Measurements from ENCODE around the gene FERMT1.
"Not testable (repeated sequence)": the region's sequence is repeated elsewhere in the genome, so short reads cannot be mapped to it uniquely, and the experiment has no call there.

FERMT1 gene

DNA sequence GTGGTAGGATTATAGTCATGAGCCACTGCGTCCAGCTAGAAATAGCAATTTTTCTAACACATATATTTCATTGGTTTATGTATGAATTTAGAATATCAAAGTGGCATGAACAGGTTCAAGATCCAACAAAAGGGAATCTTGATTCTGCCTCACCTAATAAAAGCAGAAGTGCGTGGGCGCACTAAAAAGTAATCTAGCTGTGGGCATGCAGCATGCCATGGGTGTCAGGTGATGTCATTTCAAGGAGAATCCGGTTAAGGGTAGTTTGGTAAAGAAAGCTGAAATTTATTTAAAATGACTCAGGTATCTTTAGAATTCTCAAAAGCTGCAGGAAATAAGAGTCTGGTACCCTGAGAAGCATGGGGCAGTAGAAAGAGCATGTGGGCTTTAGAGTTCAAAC lies 86.6 kb downstream of the FERMT1 start:
- DNase-seq, result no peak

DNA sequence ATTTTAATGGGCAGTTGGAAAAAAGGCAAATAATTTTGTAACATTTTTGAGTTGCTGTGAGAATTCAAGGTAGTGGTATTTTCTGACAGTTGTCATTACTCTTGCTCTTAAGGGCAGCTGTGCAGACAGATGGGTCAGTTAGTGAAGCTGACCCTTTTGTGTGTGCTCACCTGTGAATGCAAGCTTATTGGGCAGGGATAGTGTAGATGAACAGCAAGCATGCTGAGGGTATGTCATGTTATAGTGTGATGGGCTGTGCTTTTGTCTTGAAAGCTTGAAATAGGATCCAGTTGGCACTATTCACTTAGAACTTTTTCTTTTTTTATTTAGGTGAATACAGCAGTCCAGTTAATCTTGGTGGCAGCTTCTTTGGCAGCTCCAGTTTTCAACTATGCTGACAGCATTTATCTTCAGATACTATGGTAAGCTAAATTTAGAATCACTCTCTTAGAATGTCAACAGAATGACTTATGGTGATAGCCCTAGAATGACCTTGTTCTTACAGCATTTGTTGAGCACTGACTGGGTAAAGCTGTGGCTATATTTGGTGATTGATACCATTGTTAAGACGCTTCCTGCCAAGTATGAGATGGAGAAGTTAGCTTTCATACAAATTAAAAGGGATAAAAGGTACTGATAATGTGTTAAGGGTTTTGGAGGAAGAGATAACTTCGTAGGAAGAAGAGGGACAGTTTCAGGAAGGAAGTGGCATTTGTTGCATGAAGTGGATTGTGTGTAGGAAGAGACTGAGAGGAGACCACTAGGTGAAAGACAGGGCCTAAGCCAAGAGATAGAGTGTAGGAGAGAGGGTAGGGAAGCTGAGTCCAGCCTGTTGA lies 88.5 kb downstream of the FERMT1 start:
- no peak for DNase-seq

DNA sequence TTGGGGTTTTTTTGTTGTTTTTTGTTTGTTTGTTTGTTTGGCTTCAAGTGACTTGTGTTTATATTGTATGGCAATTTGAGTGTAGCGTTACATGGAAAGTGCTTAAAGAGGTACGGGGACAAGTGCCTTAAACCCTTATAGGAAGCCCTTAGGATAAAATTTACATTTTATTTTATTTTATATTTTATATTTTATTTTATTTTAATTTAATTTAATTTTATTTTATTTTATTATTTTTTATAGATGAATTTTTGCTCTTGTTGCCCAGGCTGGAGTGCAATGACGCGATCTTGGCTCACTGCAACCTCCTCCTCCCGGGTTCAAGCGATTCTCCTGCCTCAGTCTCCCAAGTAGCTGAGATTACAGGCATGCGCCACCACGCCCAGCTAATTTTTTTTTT lies 89.9 kb downstream of the FERMT1 start:
- not testable (repeated sequence) for DNase-seq

DNA sequence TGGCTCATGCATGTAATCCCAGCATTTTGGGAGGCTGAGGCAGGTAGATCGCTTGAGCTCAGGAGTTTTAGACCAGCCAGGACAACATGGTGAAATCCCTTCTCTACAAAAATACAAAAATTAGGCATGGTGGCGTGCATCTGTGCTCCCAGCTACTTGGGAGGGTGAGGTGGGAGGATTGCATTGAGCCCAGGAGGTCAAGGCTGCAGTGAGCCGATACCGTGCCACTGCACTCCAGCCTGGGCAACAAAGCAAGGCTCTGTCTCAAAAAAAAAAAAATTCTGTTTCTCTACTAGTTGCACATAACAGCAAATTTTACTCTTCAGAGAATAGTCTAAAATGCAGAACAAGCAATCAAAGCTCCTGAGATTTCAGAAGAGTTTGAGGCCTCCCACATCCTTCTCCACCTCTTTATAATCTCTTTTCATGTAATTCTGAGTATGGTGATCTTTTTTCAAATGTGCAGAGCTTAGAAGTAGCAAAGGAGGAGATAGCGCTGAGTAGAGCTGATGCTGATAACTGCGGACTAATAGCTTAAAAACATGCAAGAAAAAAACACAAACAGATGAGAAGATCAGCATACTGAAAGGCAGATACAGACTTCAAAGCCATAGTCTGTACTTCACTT lies 92.3 kb downstream of the FERMT1 start:
- DNase-seq, result no peak

DNA sequence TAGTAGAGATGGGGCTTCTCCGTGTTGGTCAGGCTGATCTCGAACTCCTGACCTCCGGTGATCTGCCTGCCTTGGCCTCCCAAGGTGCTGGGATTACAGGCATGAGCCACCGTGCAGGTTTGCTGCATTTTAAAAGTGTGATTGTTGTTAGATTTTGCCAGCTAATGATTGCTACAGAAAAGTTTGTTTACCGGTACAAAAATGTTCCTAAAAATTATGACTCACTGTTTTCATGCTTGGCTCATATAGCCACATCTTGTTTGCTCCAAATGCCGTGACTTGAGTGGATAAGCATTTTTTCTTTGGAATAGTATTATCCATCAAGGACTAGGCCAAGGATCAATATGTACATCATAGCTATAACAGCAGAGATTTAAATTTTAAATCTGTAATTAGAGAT lies 93.3 kb downstream of the FERMT1 start:
- no peak for DNase-seq

DNA sequence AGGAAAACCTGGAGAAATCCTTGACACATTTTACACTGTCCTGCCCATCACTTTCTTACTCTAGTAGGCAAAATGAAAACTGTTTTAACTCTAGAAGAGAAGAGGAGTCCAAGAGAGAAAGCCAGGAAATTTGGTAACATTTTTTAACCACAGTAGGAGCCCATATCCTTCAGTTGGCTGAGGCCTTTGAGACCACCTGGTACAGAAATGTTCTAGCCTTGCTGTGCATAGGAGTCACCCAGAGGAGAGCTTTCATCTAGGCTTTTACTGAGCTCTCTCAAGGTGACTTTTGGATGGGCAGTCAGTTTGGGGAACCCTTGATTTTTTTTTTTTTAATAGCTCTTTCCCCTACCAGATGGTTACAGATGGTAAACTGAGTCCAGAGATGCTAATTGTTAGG lies 94.0 kb downstream of the FERMT1 start:
- DNase-seq, result no peak

DNA sequence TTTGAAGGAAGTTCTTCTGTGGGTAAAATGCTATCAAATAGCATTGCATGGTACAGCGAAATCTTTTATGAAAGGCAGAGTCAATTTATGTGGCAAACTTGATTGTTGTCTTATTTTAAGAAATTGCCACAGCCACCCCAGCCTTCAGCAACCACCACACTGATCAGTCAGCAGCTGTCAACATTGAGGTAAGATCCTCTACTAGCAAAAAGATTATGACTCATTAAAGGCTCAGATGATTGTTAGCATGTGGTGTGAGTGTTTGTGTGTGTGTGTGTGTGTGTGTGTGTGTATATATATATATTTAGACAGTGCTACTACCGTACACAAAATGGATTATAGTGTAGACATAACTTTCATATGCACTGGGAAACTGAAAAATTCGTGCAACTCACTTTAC lies 96.8 kb downstream of the FERMT1 start:
- DNase-seq, result no peak
